ENCODE measurements around the gene ASTN2. TPM values are rescaled to one million over a fixed set of nuclear protein-coding genes. Genes with fewer than 3 reads are reported as not detected.

Gene ASTN2
- total RNA-seq, 2 donors from 2014 or later = 2.2 to 5.1 TPM

DNA sequence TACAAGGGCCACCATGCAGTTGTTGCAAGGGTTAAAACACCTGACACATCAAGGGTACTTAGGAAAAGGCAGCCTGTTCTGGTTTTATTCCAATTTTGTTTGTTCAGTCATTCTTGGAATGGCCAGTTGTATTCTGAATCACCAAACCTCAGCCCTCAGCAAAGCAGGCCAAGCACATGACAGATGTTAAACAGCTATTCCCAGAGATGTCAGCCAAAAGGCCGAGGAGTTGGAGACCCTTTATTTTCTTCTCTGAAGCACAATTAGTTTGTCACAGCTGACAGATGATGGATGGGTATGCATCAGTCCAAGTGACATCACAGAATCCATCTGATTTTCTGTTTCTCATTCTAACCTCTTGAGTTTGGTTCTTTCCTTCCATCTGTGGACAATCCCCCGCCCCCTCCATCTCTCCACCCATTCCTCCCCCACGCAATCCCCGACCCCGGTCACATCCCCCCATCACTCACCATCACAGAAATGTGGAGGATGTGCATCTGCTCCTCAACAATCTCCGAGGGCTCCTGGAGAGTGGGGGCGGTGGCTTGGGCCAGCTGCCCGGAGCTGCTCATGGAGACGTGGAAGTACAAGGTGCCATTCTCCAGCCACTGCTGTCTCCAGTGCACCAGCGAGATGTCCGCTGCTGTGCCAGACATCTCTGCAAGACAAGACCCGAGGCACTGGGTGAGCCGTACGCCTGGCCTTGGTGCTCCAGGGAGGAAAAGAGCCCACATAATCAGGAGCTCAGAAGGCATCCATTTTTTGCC, 123.8 kb downstream of the ASTN2 start:
- Mint-ChIP-seq H3K9me3 (peaks cover 6% of the 10 kb centered on the region), H3K4me1 (ENCODE audit: low read depth in 2 of 2) (no peaks in the 10 kb centered on the region), H3K27ac (no peak overlapping the region), H3K27me3 (no peaks in the 10 kb centered on the region), H3K4me3 (no peak overlapping the region), H3K36me3 (no peaks in the 10 kb centered on the region)
- DNase-seq (ENCODE audit: low spot score) (no peak), ATAC-seq (no peak)

DNA sequence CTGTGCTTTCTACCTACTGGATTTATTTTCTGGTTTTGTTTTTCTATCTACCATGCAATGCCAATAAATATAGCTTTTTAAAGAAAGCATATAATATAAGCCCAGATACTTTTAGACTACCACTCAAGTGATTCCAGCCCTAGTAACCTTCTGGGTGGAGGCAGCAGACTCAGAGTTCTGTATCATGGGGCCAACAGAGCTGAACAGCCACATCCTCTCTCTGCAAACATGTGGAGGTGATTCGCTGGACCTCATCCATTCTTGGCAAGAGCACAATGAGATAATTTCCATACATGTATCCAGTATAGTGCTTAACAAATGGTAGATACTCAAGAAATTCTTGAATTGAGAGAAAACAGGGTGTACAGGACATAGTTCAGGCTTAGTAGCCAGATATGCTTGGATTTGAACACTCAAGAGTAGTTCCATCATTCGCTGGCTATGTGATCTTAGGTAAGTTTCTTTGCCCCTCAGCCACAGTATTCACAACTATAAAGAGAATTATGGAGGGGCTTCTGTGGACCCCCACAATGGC, 124.5 kb downstream of the ASTN2 start:
- Mint-ChIP-seq H3K4me1 (ENCODE audit: low read depth in 2 of 2) (no peaks in the 10 kb centered on the region), H3K36me3 (no peaks in the 10 kb centered on the region), H3K9me3 (peaks cover 6% of the 10 kb centered on the region), H3K27ac (no peak overlapping the region), H3K4me3 (no peak overlapping the region), H3K27me3 (no peaks in the 10 kb centered on the region)
- DNase-seq (ENCODE audit: low spot score) (no peak), ATAC-seq (no peak)

DNA sequence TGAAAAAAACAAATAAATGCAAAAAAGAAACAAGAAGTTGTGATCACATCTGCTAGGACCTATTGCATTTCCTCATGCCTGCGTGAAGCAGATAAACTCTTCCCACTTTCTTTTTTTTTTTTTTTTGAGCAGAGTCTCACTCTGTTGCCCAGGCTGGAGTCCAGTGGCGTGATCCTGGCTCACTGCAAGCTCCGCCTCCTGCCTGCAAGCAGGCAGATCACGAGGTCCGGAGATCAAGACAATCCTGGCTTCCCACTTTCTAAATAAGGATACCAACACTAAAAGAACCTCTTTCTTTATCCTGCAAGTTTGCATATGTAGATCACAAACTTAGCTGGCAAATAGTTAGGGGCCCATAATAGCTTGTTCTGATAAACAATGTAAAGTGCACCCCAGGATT, 128.6 kb downstream of the ASTN2 start:
- H3K36me3 Mint-ChIP-seq = no peaks in the 10 kb centered on the region
- H3K27ac Mint-ChIP-seq = no peak overlapping the region
- DNase-seq (ENCODE audit: low spot score) (no peak), ATAC-seq (no peak)
- no peak overlapping the region for H3K4me3 Mint-ChIP-seq
- no peaks in the 10 kb centered on the region for H3K4me1 Mint-ChIP-seq (ENCODE audit: low read depth in 2 of 2)
- no peaks in the 10 kb centered on the region for H3K27me3 Mint-ChIP-seq
- H3K9me3 Mint-ChIP-seq = peaks cover 7% of the 10 kb centered on the region

DNA sequence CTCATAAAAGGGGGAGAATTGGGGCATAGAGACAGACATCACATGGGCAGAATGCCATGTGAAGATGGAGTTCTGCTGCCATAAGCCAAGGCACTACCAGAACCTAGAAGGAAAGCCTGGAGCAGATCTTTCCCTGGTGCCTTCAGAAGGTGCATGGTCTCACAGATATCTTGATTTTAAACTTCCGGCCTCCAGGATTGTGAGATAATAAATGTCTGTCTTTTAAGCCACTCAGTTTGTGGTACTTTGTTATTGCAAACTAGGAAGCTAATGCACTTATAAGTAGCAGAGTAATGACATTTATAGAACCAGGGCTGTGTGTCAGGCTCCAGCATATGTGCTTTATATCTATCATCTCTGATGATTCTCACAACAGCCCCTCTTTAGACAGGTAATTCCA, 130.4 kb downstream of the ASTN2 start:
- Mint-ChIP-seq H3K9me3 (peaks cover 13% of the 10 kb centered on the region), H3K4me1 (ENCODE audit: low read depth in 2 of 2) (no peaks in the 10 kb centered on the region), H3K4me3 (no peak overlapping the region), H3K36me3 (no peaks in the 10 kb centered on the region), H3K27me3 (no peaks in the 10 kb centered on the region), H3K27ac (no peak overlapping the region)
- ATAC-seq = no peak
- DNase-seq (ENCODE audit: low spot score) = no peak

DNA sequence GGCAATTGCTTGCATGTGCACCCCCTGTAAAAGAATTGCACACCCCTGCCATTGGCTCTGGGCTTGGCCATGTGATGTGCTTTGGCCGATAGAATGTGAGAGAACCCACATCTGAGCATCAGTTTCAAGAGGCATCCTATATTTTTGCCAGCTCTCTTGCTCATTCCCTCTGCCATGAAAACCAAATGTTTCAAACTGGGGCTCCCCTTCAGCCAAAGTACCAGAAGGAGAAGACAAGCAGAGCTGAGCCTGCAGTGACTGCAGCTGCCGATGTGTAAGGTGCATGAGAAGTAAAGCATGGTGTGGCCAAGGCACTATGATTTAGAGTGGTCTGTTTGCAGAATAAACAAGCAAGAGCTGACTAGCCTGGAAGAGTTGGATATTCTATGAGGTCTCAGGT, 132.3 kb downstream of the ASTN2 start:
- H3K27ac Mint-ChIP-seq = no peak overlapping the region
- no peaks in the 10 kb centered on the region for H3K27me3 Mint-ChIP-seq
- DNase-seq (ENCODE audit: low spot score) = no peak
- no peak for ATAC-seq
- H3K36me3 Mint-ChIP-seq = no peaks in the 10 kb centered on the region
- peaks cover 20% of the 10 kb centered on the region for H3K9me3 Mint-ChIP-seq
- H3K4me1 Mint-ChIP-seq (ENCODE audit: low read depth in 2 of 2) = no peaks in the 10 kb centered on the region
- no peak overlapping the region for H3K4me3 Mint-ChIP-seq

DNA sequence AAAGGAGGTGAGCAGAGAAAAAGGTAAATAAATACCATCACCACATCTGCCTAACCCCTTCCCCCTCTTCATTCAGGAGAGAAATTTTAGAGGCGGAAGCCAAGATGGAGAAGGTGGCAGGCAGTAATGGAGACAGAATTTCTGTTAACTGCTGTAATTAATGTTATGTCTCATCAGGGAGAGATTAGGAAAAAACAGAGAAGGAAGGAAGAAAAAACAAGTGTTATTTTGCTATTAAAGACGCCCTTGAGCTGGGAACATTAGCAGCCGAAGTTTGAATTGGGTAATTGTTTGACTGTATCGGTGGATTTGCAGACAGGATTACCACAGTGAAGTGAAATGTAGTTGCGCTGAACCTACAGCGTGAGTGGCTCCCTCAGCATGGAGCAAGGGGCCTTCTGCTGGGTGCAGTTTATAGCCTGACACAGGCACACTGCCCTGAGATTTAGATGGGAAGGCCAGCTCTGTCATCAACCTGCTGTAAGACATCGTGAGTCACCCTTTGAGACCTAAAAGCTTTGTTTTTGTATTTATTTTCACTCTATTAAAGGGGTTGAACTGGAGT, 136.3 kb downstream of the ASTN2 start:
- Mint-ChIP-seq H3K36me3 (no peaks in the 10 kb centered on the region), H3K27me3 (no peaks in the 10 kb centered on the region), H3K9me3 (peaks cover 21% of the 10 kb centered on the region), H3K4me3 (no peak overlapping the region), H3K27ac (no peak overlapping the region), H3K4me1 (ENCODE audit: low read depth in 2 of 2) (no peaks in the 10 kb centered on the region)
- no peak for ATAC-seq
- DNase-seq (ENCODE audit: low spot score) = no peak

DNA sequence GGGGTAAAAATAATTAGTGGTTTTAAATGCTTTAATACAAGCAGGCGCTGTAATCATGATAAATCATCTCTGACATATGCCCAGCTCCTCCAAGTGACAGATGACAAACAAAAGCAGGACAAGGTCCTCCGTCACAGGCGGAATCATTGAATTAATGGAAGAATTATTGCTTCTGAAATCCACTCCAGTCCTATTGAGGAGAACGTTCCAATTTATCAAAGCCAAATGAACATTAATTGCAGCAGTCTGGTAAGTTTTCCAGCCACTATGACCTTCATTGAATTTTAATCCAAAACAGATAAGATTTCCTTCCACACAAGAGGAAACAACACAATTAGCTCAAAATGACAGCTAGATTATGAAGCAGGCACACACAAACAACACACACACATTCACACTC, 136.8 kb downstream of the ASTN2 start:
- DNase-seq (ENCODE audit: low spot score) = no peak

DNA sequence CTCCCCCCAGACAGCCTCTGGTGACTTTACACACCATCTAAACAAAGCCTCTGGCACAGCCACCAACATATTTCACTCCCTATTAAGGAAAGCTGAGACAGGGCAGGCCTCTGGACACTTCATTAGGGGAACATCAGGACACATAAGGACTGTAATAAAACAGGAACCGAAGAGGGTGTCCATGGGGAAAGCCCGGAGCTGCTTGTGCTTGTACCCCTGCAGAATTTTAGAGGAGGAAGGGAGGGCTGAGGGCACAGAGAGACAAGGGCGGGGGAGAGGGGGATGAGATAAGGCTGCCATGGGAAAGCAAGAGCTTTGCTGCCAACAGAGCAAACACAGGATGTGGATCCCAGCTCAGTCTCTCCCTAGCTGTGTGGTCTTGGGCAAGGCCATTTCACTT, 138.4 kb downstream of the ASTN2 start:
- H3K27me3 Mint-ChIP-seq = no peaks in the 10 kb centered on the region
- DNase-seq (ENCODE audit: low spot score) (no peak), ATAC-seq (no peak)
- peaks cover 19% of the 10 kb centered on the region for H3K9me3 Mint-ChIP-seq
- no peaks in the 10 kb centered on the region for H3K36me3 Mint-ChIP-seq
- no peaks in the 10 kb centered on the region for H3K4me1 Mint-ChIP-seq (ENCODE audit: low read depth in 2 of 2)
- no peak overlapping the region for H3K4me3 Mint-ChIP-seq
- H3K27ac Mint-ChIP-seq = no peak overlapping the region

More for the DNA sequence above, 136.8 kb downstream of the ASTN2 start:
- H3K36me3 Mint-ChIP-seq = no peaks in the 10 kb centered on the region
- no peaks in the 10 kb centered on the region for H3K4me1 Mint-ChIP-seq (ENCODE audit: low read depth in 2 of 2)
- H3K27ac Mint-ChIP-seq = no peak overlapping the region
- H3K4me3 Mint-ChIP-seq = no peak overlapping the region
- no peaks in the 10 kb centered on the region for H3K27me3 Mint-ChIP-seq
- ATAC-seq = no peak
- H3K9me3 Mint-ChIP-seq = peaks cover 22% of the 10 kb centered on the region

DNA sequence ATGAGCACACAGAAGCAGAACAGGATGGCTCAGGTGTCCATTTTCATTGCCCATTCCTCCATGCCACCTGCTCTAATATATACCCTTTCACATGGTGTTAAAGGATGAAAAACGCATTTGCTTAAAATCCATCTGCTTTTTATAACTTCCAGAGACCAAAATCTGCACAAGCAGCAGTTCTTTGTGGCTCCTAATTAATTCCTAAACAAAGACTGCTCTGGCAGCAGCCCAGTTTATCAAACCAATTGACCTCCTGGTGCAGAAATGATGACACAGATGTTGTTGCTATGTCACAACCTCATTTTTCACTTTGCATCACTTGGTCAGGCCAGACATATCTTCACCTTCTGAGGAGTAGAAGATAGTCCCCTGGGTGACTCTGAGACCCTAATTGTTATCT, 141.2 kb downstream of the ASTN2 start:
- peaks cover 16% of the 10 kb centered on the region for H3K9me3 Mint-ChIP-seq
- H3K27ac Mint-ChIP-seq = no peak overlapping the region
- no peaks in the 10 kb centered on the region for H3K27me3 Mint-ChIP-seq
- DNase-seq (ENCODE audit: low spot score) (no peak), ATAC-seq (no peak)
- H3K36me3 Mint-ChIP-seq = no peaks in the 10 kb centered on the region
- no peaks in the 10 kb centered on the region for H3K4me1 Mint-ChIP-seq (ENCODE audit: low read depth in 2 of 2)
- H3K4me3 Mint-ChIP-seq = no peak overlapping the region

DNA sequence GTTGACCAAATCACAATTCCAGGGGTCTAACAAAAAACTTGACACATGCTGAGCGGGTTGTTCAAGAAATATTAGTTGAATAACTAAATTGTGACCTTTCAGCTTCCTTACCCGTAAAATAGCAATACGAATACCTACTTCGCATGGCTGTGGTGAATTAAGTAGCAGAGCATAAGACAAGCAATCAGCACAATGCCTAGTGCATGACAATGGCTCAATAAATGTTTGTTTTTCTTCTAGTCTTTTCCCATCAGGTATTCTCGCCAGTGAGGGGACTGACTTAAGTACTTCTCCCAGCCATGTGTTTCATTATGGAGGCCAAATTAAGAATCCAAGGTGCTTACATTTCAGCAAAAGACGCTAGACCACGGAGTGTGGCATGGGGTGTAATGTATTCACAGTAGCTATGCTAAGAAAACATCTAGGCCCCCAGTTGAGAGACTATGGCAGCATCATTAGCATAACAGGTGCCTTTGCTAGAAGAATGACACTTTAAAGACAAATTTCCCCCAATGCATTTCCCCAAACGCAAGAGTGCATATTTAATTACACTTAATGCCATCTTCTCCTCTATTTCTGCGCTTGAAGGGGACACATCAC, 145.9 kb downstream of the ASTN2 start:
- Mint-ChIP-seq H3K27me3 (no peaks in the 10 kb centered on the region), H3K4me3 (no peak overlapping the region), H3K4me1 (ENCODE audit: low read depth in 2 of 2) (no peaks in the 10 kb centered on the region), H3K9me3 (peaks cover 5% of the 10 kb centered on the region), H3K27ac (no peak overlapping the region), H3K36me3 (no peaks in the 10 kb centered on the region)
- DNase-seq (ENCODE audit: low spot score) (no peak), ATAC-seq (no peak)

DNA sequence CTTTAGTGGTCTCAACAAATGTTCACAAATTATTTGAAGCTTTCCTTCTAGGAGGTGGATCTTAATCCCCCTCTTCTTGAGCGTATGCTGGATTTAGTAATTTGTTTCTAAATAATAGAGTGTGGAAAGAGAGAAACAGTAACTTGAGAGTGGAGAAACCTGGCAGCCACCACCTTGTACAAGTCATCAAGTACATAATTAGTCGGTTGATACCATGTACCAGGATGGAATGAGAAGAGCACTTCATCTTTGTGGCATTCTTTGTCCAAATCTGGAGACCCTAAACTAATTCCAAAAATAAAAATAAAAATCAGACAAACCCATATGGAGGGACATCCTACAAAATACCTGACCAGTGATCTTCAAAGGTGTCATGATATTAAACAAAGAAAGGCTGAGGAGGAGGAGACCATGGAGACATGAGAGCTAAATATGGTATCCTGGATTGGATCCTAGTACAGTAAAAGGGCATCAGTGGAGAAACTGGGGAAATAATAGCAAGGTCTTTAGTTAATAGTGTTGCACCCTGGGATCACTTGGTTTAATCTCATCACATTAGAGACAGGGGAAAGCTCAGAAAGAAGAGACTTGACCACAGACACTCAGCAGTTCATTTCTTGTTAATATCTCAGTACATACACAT, 147.9 kb downstream of the ASTN2 start:
- H3K27me3 Mint-ChIP-seq = no peaks in the 10 kb centered on the region
- H3K4me3 Mint-ChIP-seq = no peak overlapping the region
- H3K9me3 Mint-ChIP-seq = peaks cover 7% of the 10 kb centered on the region
- DNase-seq (ENCODE audit: low spot score) (no peak), ATAC-seq (no peak)
- no peaks in the 10 kb centered on the region for H3K4me1 Mint-ChIP-seq (ENCODE audit: low read depth in 2 of 2)
- no peaks in the 10 kb centered on the region for H3K36me3 Mint-ChIP-seq
- H3K27ac Mint-ChIP-seq = no peak overlapping the region

DNA sequence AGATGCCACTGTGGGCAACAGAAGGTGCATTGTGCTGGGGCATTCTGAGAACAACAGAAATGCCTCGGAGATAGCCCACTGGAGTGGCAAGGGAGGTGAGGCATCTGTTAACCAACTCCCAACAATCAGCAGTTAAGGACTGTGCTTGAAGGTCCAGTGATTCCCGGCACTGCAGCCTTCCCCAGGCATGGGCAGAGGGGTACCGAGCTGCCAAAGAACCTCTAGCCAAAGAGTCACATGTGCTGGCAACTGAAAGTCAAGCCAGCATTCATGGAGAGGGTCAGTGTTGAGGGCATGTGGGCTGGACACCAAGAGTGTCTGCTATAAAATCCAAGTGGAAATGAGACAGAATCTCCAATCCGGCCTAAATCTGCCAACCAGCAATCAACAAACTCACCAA, 149.6 kb downstream of the ASTN2 start:
- peaks cover 9% of the 10 kb centered on the region for H3K9me3 Mint-ChIP-seq
- no peak overlapping the region for H3K4me3 Mint-ChIP-seq
- H3K36me3 Mint-ChIP-seq = no peaks in the 10 kb centered on the region
- ATAC-seq (no peak), DNase-seq (ENCODE audit: low spot score) (no peak)
- H3K27me3 Mint-ChIP-seq = no peaks in the 10 kb centered on the region
- no peaks in the 10 kb centered on the region for H3K4me1 Mint-ChIP-seq (ENCODE audit: low read depth in 2 of 2)
- no peak overlapping the region for H3K27ac Mint-ChIP-seq

DNA sequence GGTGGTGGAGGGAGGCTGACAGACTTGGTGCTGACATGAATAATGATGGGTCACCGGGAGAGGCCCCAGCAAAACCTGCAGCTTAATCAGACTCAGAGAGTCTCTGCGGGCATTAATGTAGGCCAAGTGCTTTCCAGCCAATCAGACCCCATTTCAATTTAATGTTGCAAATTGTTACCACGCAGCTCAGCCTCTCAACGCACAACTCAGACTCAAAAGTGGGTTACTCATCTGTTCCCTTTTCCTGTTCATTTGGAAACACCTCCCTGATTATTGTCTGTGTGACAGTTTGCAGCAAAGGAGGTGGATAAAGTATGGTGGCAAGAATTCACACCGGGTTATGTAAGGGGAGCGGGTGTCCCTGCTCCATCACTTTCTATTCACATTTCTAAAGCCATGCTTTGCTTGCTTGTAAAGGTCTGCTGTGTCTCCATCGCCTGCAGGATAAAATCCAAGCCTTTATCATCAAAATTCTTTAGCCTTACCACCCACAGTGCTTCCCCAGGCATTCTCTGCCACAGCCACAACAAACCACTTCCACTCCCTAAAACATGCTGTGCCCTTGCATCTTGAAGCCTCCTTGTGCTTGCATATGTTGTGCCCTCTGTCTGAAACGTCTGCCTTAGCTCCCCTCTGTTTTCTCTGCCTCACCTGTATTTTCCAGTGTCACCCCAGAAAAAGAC, 156.5 kb downstream of the ASTN2 start:
- no peak for DNase-seq (ENCODE audit: low spot score)
- no peak overlapping the region for H3K4me3 Mint-ChIP-seq
- peaks cover 18% of the 10 kb centered on the region for H3K9me3 Mint-ChIP-seq
- H3K27me3 Mint-ChIP-seq = no peaks in the 10 kb centered on the region
- ATAC-seq = no peak
- no peaks in the 10 kb centered on the region for H3K36me3 Mint-ChIP-seq
- no peaks in the 10 kb centered on the region for H3K4me1 Mint-ChIP-seq (ENCODE audit: low read depth in 2 of 2)
- H3K27ac Mint-ChIP-seq = no peak overlapping the region
